Upper lobe of left lung (tissue), 4 donors: ENCODE measurements around the gene PLEKHB2.

ENCODE experiments used
- CTCF ChIP-seq, 6 experiments: fragments of 450-650 bp in 4 of 6; fragments of 200-600 bp in 2 of 6; sonication (generic) in 2 of 6; IDR thresholded peaks; one replicate each; pipeline ENCODE4 v1.5.1; 2016 to 2019; ENCODE audit warnings: antibody characterized with exemption in 6 of 6
- EP300 ChIP-seq, 4 donors: sonication (generic); formaldehyde crosslinking; IDR thresholded peaks; one replicate each; pipeline ENCODE4 v1.5.1; 2017; ENCODE audit warnings: antibody characterized with exemption in 4 of 4, control low read depth in 2 of 4
- POLR2A ChIP-seq, 4 donors: fragments of 450-650 bp; IDR thresholded peaks; one replicate each; pipeline ENCODE4 v1.5.1; 2016 to 2017; ENCODE audit warnings: antibody characterized with exemption in 4 of 4, mild to moderate bottlenecking in 2 of 4

- TF ChIP-seq POLR2A (IDR thresholded peaks at IDR 0.05) (no peak), EP300 (IDR thresholded peaks at IDR 0.05) (peak in 1 of 4 donors; percentile 12), CTCF (IDR thresholded peaks at IDR 0.05) (no peak)
These were observed 11.3 kb upstream of the PLEKHB2 start for GRCh38 chr2:131093696-131094462.
